ENCODE measurements around the gene CA5A.
"Not testable (repeated sequence)": the region's sequence is repeated elsewhere in the genome, so short reads cannot be mapped to it uniquely, and the experiment has no call there.

Gene CA5A

DNA sequence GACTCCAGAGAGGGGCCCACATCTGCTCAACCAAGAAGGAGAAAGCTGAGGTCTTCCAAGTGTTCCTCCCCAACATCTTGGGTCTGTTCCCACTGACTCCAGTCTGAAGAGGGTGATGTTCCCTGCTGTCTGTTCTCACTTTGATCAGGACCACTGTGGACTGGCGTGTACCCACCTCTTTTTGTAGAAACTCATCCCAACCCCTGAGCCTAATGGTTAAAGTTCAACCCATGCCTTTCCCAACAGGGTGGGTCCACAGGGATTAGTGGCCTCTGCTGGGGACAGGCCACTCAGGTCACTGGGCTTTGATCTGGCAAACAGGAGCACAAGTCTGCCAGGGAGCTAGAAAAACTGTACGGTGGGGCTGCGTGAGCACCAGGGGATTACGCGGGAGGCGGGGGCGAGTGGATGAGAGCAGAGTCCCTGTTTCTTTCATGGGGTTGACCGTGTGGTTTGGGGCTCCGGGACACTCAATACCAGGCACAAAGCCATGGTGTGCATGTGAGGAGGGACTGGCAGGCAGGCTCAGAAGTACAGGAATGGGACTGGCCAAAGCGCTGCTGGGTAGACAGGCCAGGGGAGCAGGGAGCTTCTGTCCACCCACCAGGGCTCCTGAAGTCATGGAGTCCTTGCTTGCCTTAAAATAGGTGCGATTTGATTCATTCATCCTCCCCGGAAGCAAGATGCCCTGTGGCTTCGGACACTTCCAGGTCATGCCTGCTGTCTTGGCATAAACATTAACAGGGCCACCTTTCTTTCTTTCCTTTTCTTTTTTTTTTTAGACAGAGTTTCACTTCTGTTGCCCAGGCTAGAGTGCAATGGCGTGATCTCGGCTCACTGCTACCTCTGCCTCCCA lies at the start of gene CA5A:
CA5A (minus strand) TSS at position 155 of the 856 bp plus-strand sequence; CDS start at position 76, 79 bp downstream.
- DNase-seq (ENCODE audit: low read depth, low spot score) = no peak

DNA sequence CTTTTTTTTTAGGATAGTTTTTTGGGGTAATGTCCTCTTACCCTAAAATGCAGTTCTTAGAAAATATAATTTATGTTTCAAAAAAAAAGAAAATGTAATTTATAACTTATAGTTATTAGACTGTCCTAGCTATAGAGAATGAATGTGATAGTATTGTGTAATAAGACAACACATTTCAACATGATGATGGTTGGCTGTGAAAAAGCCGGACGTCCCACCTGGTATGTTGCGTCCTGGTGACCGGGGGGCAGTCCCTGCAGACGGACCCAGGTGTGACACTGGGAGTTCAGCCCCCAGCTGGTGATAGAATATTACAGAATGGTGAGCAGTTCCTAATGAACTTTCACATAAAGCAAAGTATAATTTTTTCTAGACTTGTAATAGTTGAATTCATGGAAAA lies 49.2 kb upstream of the CA5A start:
- DNase-seq (ENCODE audit: low read depth, low spot score) = not testable (repeated sequence)

DNA sequence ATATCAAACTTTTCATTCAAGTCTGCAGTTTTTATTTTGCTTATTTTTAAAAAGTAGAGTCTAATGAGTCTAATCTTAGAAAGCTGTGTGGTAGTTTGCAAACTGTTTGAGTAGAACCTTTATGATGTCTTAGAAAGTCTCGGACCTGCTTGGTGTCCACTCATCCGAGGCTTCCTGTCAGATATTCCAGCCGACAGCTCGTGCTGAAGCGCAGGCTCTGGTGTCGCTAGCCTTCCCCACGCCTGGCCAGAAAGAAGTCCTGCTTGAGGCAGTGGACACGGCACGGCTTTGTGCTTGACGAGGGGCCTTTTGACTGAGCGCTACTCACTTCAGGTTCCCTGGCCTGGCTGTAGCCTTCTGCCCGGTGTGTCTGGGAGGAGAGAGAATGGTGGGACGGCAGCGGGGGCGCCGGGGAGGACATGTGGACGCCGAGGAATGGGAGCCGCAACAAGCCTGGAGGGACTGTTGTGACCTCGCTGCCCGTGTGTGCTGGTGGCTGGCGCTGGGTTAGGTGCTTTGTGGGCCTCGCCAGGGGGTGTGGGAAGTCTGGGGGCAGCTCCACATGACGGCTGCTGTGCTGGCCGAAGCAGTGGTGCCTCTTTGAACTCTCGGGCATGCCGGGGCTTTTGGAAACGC lies 48.4 kb upstream of the CA5A start:
- no peak for DNase-seq (ENCODE audit: low read depth, low spot score)

DNA sequence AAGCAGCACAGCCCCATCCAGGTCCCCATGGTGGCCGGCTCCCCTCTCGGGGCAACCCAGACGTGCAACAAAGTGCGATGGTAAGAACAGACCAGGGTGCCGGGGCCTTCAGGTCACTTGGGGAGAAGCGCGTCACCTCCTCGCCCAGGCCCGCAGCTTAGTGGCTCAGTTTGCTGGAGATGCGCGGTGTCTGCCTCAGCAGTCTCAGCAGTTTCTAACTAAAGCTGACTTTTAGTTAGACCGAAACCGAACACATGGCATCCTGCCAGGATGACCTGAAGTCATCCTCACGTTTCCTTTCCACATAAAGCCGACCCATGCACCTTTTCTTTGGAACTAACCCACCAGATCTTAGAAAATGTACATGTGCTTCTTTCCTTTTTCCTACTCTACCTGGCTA lies 47.9 kb upstream of the CA5A start:
- DNase-seq (ENCODE audit: low read depth, low spot score) = not testable (repeated sequence)

DNA sequence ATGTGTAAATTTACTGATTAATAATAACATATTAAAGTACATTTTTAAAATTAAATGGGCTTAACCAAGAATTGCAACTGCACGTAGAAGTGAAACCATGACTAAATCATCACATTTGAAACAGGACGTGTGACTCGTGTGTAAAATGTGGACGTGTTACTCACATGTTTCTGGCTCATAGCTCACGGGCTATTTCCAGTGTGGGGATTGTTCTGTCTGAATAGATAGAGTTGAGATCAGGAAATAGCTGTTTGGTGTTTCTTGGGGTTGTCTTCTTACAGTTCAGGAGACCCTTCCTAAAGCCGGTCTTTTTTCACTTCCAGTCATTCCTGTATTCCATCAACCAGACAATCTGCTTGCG lies 47.4 kb upstream of the CA5A start:
- DNase-seq (ENCODE audit: low read depth, low spot score) = not testable (repeated sequence)

DNA sequence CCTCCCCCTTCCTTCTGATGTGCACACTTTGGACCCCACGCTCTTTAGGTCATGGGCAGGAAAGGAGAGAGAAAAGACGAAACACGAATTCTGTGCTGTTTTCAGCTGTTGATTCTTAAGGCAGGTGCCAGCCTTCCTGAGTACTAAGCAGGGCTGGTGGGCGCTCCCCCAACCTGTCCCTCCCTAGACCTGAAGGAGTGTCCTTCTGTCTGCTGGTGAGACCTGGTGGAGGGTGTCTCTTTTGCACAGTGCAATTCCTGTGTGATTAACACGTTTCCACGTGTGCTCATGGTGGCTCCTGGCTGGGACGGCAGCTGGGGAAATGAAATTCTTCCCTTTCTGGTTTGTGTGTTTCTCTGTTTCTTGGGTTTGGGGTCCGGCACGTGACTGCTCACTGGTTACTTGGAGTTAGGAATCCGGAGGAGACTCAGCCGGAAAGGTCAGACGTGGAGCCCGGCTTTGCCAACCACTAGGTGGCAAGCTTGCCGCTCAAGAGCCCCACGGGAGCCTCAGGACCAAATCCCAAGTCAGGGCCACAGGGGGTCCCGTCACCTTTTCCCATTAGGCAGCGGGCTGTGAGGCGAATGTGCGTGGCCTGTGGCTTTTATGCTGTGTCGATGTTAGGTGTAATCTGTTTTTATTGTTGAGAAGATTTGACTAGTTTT lies 46.9 kb upstream of the CA5A start:
- DNase-seq (ENCODE audit: low read depth, low spot score) = not testable (repeated sequence)

DNA sequence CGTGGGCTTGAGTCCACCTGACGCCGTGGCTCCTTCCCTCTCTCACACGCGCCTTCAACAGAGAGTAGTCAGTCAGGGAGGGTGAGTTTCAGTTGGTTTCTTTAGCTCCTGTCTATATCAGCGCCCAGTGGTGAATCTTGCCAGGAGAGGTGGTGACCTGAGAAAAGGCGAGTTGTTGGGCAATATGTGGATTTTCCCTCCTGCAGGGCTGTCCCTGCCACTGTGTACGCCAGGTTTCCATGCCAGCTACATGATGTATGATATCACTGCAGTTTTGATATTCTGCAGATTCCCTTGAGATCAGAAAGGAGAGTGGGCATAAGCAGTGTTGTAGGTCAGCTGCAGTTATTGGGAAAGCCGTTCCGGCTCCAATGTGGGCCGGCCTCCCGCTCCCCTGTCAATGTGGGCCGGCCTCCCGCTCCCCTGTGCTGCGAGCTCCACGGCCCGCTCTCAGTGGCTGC lies 46.3 kb upstream of the CA5A start:
- no peak for DNase-seq (ENCODE audit: low read depth, low spot score)

DNA sequence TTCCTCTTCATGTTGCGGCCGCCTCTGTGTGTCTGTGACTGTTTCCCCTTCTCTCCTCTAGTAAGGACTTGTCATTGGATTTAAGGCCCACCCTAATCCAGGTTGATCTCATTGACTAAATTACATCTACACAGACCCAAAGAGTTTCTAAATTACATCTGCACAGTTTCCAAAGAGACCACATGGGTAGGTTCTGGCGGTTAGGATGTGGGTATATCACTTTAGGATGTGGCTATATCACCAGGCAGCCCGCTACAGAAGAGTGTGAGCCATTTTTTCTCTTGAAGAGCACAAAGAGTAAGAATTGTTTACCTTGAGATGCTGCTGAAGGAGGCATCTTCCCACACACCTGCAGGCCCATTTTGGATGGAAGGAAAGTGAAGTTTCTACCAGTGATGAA lies 45.0 kb upstream of the CA5A start:
- DNase-seq (ENCODE audit: low read depth, low spot score) = not testable (repeated sequence)

DNA sequence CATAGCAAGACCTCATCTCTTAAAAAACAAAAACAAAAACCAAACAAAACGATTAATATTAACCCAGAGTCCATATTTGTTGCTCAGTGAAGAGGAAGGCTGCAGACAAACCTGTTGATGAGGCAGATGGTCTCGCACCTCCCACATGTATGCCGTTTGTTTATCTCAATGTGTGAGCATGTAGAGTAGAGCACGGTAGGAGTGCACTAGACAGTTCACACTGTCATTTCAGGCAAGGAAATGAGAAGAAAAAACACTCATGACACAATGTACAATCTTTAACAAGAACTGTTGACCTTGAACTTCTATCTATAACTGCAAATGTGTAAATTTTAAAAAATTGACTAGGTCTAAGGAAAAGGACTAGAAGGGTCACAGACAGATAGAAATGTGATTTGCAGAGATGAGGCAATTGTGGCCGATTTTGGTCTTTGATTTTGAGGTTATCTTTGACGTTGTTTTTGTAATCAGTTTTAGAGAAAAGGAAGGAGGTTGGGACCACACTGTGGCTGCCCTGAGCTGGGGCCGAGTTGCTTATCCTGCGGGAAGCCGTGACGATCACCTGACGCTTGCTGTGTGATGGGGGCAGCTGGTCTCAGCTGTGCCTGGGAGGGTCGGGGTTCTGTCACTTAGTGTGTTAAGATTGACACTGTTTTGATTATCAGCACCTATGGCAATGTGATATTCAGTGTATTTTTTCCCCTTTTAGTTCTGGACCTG lies 43.7 kb upstream of the CA5A start:
- not testable (repeated sequence) for DNase-seq (ENCODE audit: low read depth, low spot score)

DNA sequence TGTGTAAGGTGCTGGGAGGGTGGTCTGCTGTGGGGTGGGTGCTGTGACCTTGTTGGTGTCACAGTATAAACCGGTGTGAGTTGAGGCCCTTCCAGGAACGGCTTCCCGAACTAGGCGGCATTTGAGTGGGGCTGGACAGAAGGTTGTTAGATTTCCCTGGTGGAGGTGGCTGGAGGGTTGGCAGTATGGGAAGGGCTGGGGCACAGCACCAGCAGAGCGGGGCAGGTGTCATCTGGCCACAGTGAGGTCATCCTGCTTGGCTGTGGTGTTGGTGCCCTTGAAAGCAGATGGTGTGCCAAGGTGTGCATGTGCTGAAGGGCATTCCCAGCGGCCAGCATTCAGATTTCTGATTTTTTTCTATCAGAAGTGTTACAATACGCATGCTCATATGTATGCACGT lies 43.0 kb upstream of the CA5A start:
- DNase-seq (ENCODE audit: low read depth, low spot score) = no peak

DNA sequence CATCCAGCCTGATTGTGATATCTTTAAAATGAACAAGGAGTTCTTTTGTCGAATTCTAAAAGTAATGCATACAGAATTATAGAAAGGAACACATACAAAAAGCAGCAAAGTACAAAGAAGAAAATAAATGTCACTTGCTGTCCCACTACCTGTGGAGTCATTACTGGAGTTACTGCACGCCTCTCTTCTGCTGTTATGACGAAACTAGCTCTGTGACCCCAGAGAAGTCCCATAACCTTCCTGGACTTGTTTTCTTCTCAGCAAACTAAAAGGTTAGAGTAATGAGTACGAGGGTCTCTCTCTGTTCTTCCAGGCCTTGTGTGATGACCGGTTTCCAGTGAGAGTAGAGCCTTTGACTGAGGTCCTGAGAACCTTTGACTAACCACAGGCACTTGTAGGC lies 41.8 kb upstream of the CA5A start:
- no peak for DNase-seq (ENCODE audit: low read depth, low spot score)

DNA sequence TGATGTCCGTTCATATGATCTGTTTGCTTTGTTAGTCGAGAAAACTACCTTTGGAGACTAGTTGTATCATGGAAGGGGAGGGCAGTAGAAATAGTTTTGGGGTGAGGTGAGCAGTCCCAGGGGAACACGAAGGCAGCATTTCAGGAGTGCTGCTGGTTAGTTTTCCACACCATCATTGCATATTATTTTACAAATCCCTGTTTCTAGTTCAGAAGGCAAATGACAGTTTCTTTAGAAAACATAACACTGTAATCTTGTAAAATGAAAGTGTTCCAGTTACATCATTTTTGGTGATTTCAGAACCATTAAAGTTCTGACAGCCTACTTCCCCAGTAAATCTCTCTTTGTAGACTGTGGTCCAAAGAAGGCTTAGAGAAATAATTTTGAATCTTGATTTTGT lies 40.3 kb upstream of the CA5A start:
- no peak for DNase-seq (ENCODE audit: low read depth, low spot score)

DNA sequence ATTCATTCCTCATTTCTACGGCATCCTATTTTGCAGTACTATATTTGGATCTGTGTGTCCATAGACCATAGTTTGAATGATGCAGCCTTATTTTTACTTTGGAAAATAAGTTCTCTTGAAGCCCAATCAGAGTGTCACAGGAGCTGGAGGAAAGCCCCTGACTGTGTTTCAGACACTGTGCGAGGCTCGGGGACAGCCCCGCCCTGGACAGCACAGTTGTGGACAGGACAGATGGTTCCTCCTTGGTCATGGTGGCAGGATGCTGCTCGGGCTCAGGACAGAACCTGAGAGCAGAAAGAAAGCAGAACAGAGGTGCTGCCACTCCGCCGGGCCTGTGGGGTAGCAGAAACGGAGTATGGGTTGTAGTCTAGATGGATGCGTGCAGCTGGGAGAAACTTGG lies 37.8 kb upstream of the CA5A start:
- no peak for DNase-seq (ENCODE audit: low read depth, low spot score)

DNA sequence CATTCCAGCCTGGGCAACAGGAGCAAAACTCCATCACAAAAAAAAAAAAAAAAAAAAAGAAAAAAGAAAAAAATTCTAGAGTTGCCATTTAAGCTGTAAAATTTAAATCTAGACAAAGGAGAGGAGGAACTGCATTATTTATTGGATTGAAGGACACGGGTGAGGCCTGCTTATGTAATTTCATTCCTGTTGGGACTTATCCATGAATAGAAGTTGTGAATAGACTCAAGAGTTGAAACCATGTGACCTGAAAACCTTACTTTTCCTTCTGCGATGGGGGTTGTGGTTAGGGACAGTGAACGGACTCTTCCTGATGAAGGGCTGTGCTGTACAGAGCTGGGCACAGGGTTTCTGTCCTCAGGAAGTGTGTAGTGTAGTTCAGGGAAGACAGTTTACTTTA lies 37.4 kb upstream of the CA5A start:
- no peak for DNase-seq (ENCODE audit: low read depth, low spot score)

DNA sequence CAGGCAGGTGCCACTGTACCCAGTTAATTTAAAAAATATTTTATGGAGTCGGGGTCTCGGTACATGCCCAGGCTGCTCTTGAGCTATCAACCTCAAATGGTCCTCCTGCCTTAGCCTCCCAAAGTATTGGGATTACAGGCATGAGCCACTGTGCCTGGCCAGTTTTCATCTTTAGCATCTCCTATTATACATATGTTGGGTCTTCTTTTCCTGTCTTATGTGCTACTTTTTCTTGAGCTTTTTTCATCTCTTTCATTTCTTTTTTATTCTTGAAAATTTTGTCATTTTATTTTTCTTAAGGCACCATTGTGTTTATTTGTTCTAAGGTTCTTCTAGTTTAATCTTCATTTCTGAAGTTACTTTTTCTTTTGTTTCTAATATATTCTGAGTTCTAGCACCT lies 35.6 kb upstream of the CA5A start:
- DNase-seq (ENCODE audit: low read depth, low spot score) = no peak

DNA sequence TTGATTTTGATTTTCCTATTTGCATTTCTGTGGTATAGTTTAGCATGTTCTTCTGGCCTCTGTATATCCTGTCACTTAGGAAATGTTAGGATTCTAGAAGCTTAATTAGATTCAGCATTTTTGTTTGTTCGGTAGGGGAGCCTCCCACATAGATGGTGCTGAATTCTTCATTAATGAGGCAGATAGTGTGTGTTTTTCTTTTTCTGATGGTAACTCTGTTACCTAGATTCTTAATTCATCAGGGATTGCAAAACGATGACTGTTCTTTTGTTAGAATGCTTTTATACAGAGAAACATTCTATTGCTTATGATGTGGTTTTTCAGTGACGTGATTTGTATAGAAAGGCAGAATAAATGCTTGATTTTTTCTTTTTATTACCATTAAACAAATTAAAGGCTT lies 33.9 kb upstream of the CA5A start:
- DNase-seq (ENCODE audit: low read depth, low spot score) = no peak

DNA sequence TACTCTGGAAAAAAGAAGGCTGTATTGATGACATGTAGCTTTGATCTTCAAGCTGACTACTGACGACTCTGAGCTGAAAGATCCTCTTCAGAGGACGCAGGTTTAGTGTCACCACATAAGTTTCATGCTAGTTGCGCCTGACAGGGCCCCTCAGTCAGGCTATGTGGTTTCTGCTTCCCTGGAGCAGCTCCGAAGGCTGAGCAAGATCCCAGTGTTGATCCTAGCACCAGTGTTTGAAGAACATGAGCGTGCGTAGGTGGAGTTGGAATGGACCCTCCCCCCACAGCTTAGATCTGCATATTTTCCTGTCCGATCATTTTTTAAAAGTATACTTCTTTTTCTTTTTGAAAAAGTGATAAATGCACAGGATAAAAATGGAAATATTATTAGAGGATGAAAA lies 32.2 kb upstream of the CA5A start:
- DNase-seq (ENCODE audit: low read depth, low spot score) = no peak

DNA sequence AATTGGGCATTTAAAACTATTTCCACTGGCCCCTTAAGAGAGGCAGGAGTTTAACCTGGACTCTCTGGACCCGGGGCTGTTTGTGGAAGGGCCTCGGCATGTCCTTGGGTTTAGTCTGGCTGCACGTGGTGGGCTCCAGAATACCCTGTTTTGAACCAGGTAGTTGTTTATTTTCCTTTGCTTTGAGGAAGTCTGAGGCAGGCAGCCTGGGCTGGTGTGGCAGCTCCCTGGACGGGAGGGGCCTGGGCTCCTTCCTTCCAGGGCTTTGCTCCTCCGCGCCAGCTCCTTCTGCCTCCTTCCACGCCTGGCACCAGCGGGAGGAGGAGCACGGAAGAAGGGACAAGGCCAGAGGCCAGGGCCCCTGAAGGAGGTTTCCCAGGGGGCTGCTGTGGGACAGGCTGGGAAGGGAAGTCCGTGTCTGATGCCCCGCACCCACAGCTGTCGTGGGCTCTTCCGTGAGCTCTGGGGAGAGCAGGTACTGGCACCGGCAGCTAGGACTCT lies 30.4 kb upstream of the CA5A start:
- DNase-seq (ENCODE audit: low read depth, low spot score) = no peak

DNA sequence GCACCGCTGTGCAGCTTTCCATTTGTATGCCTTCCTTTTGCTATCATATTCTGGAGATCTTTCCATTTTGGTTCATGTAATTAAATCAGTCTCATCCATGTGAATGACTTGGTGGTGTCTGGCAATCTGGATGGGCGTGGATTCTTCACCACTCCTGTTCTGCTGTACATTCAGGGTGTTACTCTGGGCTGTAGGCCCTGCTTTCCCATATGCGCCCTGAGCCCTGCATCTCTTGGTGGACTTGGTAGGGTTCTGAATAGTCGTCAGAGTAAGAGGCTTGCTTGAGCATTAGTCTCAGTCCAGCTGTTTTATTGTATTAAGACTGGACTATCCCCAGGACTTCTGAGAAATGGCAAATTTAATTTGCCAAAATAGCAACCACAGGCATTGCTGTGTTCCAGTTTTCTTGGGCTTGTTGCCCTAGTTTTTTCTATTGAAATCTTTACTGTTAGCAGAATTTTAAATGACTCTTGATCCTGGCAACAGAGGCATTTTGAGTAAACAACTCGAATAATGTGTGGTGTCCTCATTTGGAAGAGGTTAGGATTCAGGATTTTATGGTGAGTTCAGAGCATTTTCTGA lies 29.8 kb upstream of the CA5A start:
- DNase-seq (ENCODE audit: low read depth, low spot score) = no peak

DNA sequence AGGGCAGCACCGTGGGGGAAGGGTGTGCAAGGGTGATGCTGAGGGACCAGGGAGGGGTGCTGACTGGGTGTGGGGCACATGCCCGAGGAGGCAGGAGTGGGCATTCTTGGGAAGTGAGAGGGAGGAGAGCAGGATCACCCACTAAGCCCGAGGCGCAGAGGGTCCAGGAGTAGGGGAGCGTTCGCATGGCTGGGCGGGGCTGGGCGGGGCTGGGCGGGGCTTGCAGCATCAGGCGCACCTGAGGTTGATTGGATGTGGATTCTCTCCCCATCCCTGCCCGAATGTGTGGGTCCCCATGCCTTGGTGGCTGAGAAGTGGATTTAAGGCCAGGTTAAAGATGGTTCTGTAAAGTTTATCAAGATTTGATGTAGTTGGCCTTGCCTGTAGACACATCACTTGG lies 29.1 kb upstream of the CA5A start:
- no peak for DNase-seq (ENCODE audit: low read depth, low spot score)

DNA sequence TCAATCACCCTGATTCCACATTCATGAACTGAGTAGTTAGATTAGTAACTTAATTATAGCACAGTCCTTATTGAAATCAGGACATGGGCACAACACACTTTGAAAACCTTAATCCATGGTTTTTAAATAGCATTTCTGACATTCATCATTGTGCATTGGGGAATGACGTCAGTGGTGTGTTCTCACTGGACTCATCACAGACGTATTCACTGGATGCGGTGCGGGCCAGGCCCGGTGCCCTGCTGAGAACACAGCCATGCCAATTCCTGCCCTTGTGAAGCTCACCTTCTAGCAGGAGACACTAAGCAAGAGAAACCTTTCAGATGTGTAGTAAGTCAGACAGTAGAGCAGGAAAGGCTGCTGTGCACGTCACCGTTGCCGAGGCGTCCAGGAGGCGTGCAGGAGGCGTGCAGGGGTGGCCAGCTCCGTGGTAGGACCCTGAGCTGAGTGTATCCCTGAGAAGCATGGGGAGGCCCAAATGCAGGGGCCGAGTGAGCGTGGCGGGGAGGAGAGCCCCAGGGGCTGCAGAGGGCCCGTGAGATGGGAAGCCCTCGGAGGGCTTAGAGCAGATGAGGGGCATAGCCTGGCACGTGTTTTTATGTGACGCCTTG lies 27.8 kb upstream of the CA5A start:
- DNase-seq (ENCODE audit: low read depth, low spot score) = no peak

Data from activated CD4-positive, CD25-positive, alpha-beta regulatory T cell treated with anti-CD3 and anti-CD28 coated beads, Interleukin-2, amount 50 U/mL, for 16 hours (primary cell).